Heart left ventricle (tissue), 16 donors: ENCODE measurements around the gene COLEC11. TPM values are rescaled to one million over a fixed set of nuclear protein-coding genes. Genes with fewer than 3 reads are reported as not detected.
A peak's percentile ranks its signal among the peaks of the same experiment; 100 is the strongest.
"Not testable (repeated sequence)": the region's sequence is repeated elsewhere in the genome, so short reads cannot be mapped to it uniquely, and the experiment has no call there.

ENCODE experiments used
- ATAC-seq, 4 donors: fragments of 200-7000 bp; cut with Tn5 transposase; one replicate each; pipeline ENCODE4 v1.9.1; 2020 to 2022; ENCODE audit warnings: moderate library complexity in 4 of 4, mild to moderate bottlenecking in 3 of 4, moderate number of reproducible peaks in 1 of 4
- DNase-seq, 5 donors: peaks; one replicate each; pipeline ENCODE4 v3.0.0-alpha.2; 2020
- H3K27ac ChIP-seq, 12 donors: fragments of 200-600 bp; sonication (generic) in 4 of 12; one replicate each; pipeline versions ENCODE4 v1.5.0 to v1.8.0; 2016 to 2022; ENCODE audit warnings: mild to moderate bottlenecking in 2 of 12
- H3K27me3 ChIP-seq, 9 donors: fragments of 200-600 bp; sonication (generic) in 2 of 9; one replicate each; pipeline versions ENCODE4 v1.5.1 to v1.8.0; 2016 to 2022; ENCODE audit warnings: mild to moderate bottlenecking in 3 of 9
- H3K36me3 ChIP-seq, 9 donors: fragments of 200-600 bp; sonication (generic) in 2 of 9; one replicate each; pipeline versions ENCODE4 v1.5.0 to v1.8.0; 2018 to 2022; ENCODE audit warnings: mild to moderate bottlenecking in 2 of 9
- H3K4me1 ChIP-seq, 12 donors: fragments of 200-600 bp; sonication (generic) in 4 of 12; one replicate each; pipeline versions ENCODE4 v1.5.0 to v1.8.0; 2016 to 2022; ENCODE audit warnings: mild to moderate bottlenecking in 3 of 12
- H3K4me3 ChIP-seq, 12 donors: fragments of 200-600 bp; sonication (generic) in 4 of 12; one replicate each; pipeline versions ENCODE4 v1.5.0 to v1.8.0; 2017 to 2022; ENCODE audit warnings: mild to moderate bottlenecking in 9 of 12, moderate library complexity in 4 of 12
- H3K9me3 ChIP-seq, 12 donors: fragments of 200-600 bp; sonication (generic) in 4 of 12; one replicate each; pipeline versions ENCODE4 v1.5.0 to v1.8.0; 2016 to 2022; ENCODE audit warnings: mild to moderate bottlenecking in 1 of 12
- POLR2A ChIP-seq, 2 donors: fragments of 450-650 bp; IDR thresholded peaks; one replicate each; pipeline ENCODE4 v1.6.1; 2017; ENCODE audit warnings: antibody characterized with exemption in 2 of 2, mild to moderate bottlenecking in 2 of 2, moderate library complexity in 2 of 2
- WGBS, 4 donors: extraction: QIAGEN DNeasy Blood & Tissue Kit in 2 of 4; methylation state at CpG; one replicate each; pipeline versions ENCODE4 v1.1.5 to v1.1.7; 2013 to 2018; 5-methylcytosine and 5-hydroxymethylcytosine counted together
- intact Hi-C, 10 donors: fragments of 100-400 bp; cut with DNase I; formaldehyde crosslinking; loops; one replicate each; pipeline versions ENCODE4 v1.11.1 to v1.14.2; 2022
- polyA plus RNA-seq, 2 donors: library from polyadenylated mRNA; stranded (reverse); fragments of 200-250 nt; gene quantifications; one replicate each; pipeline ENCODE4 v1.2.3, GENCODE V29; 2013
- total RNA-seq, 9 donors: library from RNA; depleted of rRNA in 2 of 9; stranded (reverse); fragments of >200 nt in 2 of 9; fragmentation: NEBNext Ultra II Directional in 3 of 9; extraction: Animal tissue kit (Norgen Biotek cat#: 25700) in 3 of 9; gene quantifications; one replicate each; pipeline versions ENCODE4 v1.1.0 to v1.2.4, GENCODE V29; 2016 to 2023
- TF ChIP-seq, protein P1 (sequence below), 12 donors: fragments of 200-600 bp; sonication (generic) in 4 of 12; IDR thresholded peaks; one replicate each; pipeline versions ENCODE4 v1.5.0 to v1.8.0; 2018 to 2022; ENCODE audit warnings: antibody characterized with exemption in 12 of 12, mild to moderate bottlenecking in 5 of 12
- donor health status: ischemic (EF 13 %, LVEDD 7.1; RV severe dilation, severe dysfunction).
- donor health status: healthy with polysubstance abuse.
- donor health status: DM: no; HTN: yes; CAD: no.
- donor health status: DM: no; HTN: no; CAD: no.
- donor health status: ischemic (EF 25% LVEDD 6.9; RV normal size, moderate dysfunction).
- donor health status: ischemic (EF 25% LVEDD 5.7; RV mildly dilated, moderate dysfunction).
- donor health status: healthy.
- donor health status: DM: yes; HTN: yes; CAD: no.
- donor health status: ischemic (EF 35%, LVEDD 5.7; RV mildly dilated, moderate dysfunction).
- donor health status: nonischemic (EF 11% LVEDD 7.7; RV severe dilation, severe dysfunction).
- donor health status: DM: yes; HTN: yes; CAD: no.
- donor health status: PGD.
- donor health status: ischemic (EF 29% LVEDD 5.4; RV normal size, mild dysfunction).
- donor health status: nonischemic (EF 23%, LVEDD 6.1; RV moderate dilation, normal function).

Gene COLEC11
- total and polyA plus RNA-seq, 11 donors: 2.3 to 12.5 (median 3.1) TPM

DNA sequence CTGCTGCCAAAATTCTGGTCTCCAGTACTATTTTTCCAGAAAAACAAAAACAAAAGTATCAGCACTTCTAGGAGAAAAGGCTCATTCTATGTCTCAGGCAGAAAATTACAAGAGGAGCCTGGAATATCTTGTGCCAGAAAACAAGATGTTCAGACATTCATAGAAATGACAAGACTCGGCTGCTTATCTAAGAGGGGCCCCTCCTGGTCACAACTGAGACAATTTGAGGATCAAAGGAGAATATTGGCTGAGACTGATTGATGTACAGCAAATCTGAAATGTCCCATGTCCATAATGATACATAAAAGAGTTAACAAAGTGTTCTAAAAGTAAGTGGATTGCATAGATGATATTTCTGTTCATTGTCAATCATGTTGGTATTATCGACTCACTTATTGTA, 22.3 kb upstream of the COLEC11 start:
- Histone ChIP-seq H3K4me3 (no peak overlapping the region), H3K4me1 (peaks cover 0 to 27% (median 19%) of the 10 kb centered on the region in 12 donors), H3K27ac (no peak overlapping the region), H3K27me3 (no peaks in the 10 kb centered on the region), H3K36me3 (peaks cover 0 to 16% (median 14%) of the 10 kb centered on the region in 9 donors), H3K9me3 (no peaks in the 10 kb centered on the region)
- DNase-seq (no peak), ATAC-seq (no peak)
- intact Hi-C loops: loop anchor here in 1 of 10 donors (10.0 kb wide), 1 partner anchor 82 kb away; the partner anchor contains the start of gene ALLC
- TF ChIP-seq, protein P1, sequence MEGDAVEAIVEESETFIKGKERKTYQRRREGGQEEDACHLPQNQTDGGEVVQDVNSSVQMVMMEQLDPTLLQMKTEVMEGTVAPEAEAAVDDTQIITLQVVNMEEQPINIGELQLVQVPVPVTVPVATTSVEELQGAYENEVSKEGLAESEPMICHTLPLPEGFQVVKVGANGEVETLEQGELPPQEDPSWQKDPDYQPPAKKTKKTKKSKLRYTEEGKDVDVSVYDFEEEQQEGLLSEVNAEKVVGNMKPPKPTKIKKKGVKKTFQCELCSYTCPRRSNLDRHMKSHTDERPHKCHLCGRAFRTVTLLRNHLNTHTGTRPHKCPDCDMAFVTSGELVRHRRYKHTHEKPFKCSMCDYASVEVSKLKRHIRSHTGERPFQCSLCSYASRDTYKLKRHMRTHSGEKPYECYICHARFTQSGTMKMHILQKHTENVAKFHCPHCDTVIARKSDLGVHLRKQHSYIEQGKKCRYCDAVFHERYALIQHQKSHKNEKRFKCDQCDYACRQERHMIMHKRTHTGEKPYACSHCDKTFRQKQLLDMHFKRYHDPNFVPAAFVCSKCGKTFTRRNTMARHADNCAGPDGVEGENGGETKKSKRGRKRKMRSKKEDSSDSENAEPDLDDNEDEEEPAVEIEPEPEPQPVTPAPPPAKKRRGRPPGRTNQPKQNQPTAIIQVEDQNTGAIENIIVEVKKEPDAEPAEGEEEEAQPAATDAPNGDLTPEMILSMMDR (IDR thresholded peaks at IDR 0.05): no peak
- no peak for TF ChIP-seq POLR2A (IDR thresholded peaks at IDR 0.05)
- WGBS, 4 donors: 50 to 72% (median 61%) methylated on average over 2 of the region's 2 CpGs

DNA sequence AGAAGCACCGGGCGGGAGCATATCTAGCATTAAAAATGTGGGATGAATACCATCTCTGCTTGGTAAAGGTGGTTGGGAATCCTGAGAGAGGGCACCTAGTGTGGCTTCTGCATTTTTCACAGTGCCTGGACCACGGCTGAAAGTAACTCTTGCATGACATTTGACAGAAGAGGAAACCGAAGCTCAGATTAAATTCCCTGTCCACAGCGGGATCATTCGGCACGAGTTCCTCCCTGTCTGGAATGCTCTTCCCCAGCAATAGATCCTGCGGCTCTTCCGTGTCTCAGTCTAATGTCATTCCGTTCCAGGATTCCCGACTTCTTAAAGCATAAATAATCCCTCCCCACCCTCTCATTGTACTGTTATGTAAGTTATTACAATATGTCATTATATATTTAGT, 20.8 kb upstream of the COLEC11 start:
- Histone ChIP-seq H3K27ac (no peak overlapping the region), H3K4me3 (peak overlapping the region in 3 of 12 donors; percentile 85 to 92 (median 92)), H3K36me3 (peaks cover 0 to 31% (median 29%) of the 10 kb centered on the region in 9 donors), H3K9me3 (no peaks in the 10 kb centered on the region), H3K4me1 (peaks cover 0 to 42% (median 32%) of the 10 kb centered on the region in 12 donors), H3K27me3 (no peaks in the 10 kb centered on the region)
- no peak for DNase-seq
- no peak for ATAC-seq
- intact Hi-C loops: loop anchor here in 3 of 10 donors (2.0 to 10.0 kb wide), 2 partner anchors 15 to 81 kb away; partner anchors contain the start of genes RNASEH1 (in 3 of the 3) and ALLC (in 1 of the 3)
- TF ChIP-seq POLR2A (IDR thresholded peaks at IDR 0.05): no peak
- TF ChIP-seq, protein P1 (IDR thresholded peaks at IDR 0.05): no peak
- WGBS, 4 donors: 91 to 97% (median 94%) methylated on average over 11 of the region's 11 CpGs

DNA sequence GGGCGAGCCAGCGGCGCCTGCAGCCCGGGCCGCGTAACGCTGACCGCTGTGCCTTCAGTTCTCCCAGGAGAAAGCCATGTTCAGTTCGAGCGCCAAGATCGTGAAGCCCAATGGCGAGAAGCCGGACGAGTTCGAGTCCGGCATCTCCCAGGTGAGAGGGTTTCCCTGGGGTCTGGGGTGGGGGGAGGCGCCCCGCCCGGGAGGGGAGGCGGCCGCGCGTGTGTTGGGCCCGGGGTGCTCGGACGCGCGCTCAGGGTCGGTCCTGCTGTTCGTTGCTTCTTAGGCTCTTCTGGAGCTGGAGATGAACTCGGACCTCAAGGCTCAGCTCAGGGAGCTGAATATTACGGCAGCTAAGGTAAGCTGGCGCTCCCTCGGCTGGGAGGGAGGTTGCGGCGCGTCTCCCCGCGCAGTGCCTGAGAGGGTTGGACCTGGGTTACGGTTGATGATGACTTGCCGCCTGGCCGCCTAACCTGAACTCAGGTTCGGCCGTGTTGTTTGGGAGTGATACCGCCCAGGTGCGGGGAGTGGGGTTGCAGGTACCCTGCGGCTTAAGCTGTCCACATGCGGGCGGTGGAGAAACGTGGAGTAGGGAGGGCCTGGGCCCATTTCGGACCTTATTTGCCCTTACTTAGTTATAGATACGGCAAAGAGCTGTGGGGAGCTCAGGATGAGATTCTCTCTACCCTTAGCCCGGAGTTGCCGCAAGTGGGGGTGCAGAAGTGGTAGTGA, 19.2 kb upstream of the COLEC11 start:
- no peak for DNase-seq
- WGBS, 4 donors: 1 to 2% (median 1%) methylated on average over 26 to 54 of the region's 54 CpGs
- intact Hi-C loops: loop anchor here in 6 of 10 donors (1.0 to 10.0 kb wide), 5 partner anchors 17 to 79 kb away; partner anchors contain the start of genes RNASEH1 (in 6 of the 6) and ALLC (in 1 of the 6)

DNA sequence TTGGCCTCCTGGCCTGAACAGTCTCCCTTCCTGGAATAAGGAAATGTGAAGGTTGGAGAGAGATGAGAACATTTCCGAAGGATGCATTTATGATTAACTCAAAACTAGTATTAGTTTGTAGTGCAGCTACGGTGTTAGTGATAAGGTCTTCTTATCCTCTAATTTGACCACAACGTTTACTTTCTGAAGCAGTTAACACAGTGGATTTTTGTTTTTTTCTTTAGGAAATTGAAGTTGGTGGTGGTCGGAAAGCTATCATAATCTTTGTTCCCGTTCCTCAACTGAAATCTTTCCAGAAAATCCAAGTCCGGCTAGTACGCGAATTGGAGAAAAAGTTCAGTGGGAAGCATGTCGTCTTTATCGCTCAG, 18.7 kb upstream of the COLEC11 start:
- WGBS, 4 donors: 55 to 61% (median 58%) methylated on average over 10 of the region's 10 CpGs
- peak overlapping the region; percentile 61 to 96 (median 84) for H3K4me3 ChIP-seq
- H3K27me3 ChIP-seq, H3K9me3 ChIP-seq, ATAC-seq, DNase-seq: not testable (repeated sequence)
- peak overlapping the region in 10 of 12 donors; percentile 63 to 96 (median 86) for H3K27ac ChIP-seq
- H3K4me1 ChIP-seq: peaks cover 0 to 46% (median 32%) of the 10 kb centered on the region in 12 donors
- intact Hi-C loops: loop anchor here in 2 of 10 donors (5.0 to 10.0 kb wide), 2 partner anchors 76 to 79 kb away; partner anchors contain the start of gene ALLC (in 1 of the 2)
- H3K36me3 ChIP-seq: peaks cover 0 to 52% (median 50%) of the 10 kb centered on the region in 9 donors

More for the DNA sequence above, 19.2 kb upstream of the COLEC11 start:
- Histone ChIP-seq H3K4me1 (peaks cover 0 to 46% (median 32%) of the 10 kb centered on the region in 12 donors), H3K36me3 (peaks cover 0 to 47% (median 45%) of the 10 kb centered on the region in 9 donors), H3K9me3 (no peaks in the 10 kb centered on the region), H3K27me3 (no peaks in the 10 kb centered on the region), H3K4me3 (peak overlapping the region; percentile 61 to 96 (median 84)), H3K27ac (peak overlapping the region; percentile 53 to 96 (median 84))
- peak in 3 of 4 donors; percentile 1 to 42 (median 41) for ATAC-seq
- TF ChIP-seq, protein P1 (IDR thresholded peaks at IDR 0.05): no peak
- no peak for TF ChIP-seq POLR2A (IDR thresholded peaks at IDR 0.05)
